HepG2 (cell line): ENCODE results near the gene POLR3GL. TPM values are rescaled to one million over a fixed set of nuclear protein-coding genes. Genes with fewer than 3 reads are reported as not detected.
"Not testable (repeated sequence)": the region's sequence is repeated elsewhere in the genome, so short reads cannot be mapped to it uniquely, and the experiment has no call there.

Experiments
- ATAC-seq: fragments of 200-7000 bp; cut with Tn5 transposase; 3 replicates; pipeline ENCODE4 v1.9.1; 2020; ENCODE audit warnings: mild to moderate bottlenecking, moderate library complexity
- BruUV-seq: library from RNA; stranded (reverse); fragments of 400-500 nt; replicated peaks from 2 replicates; lab custom pipeline; 2021; lab: Mats Ljungman, UMichigan
- CTCF ChIA-PET: fragments of 300-600 bp; formaldehyde crosslinking; extraction: SDS; loops from one replicate; lab custom pipeline; 2021; ENCODE audit warnings: low total read pairs, inconsistent platforms, low intra/inter-chr PET ratio; lab: Yijun Ruan, JAX
- POLR2A ChIA-PET: fragments of 350-600 bp; sonication (Branson Sonifier 250); formaldehyde crosslinking; loops from one replicate; lab custom pipeline; 2020; ENCODE audit warnings: antibody characterized with exemption, inconsistent platforms; lab: Yijun Ruan, JAX
- DNase-seq: peaks from one replicate; pipeline ENCODE4 v3.0.0-alpha.2; 2015; ENCODE audit warnings: low spot score
- FAIRE-seq: peaks from 3 replicates; lab custom pipeline; 2011; peaks lifted over from hg19 to GRCh38; lab: Jason Lieb, UNC
- H2AFZ ChIP-seq: one replicate; pipeline ENCODE4 v1.6.1; 2011; ENCODE audit warnings: low read length, inconsistent platforms
- H3K27ac ChIP-seq: fragments of 300-600 bp; 3 replicates; pipeline ENCODE4 v1.8.0; 2011; ENCODE audit warnings: mixed run types, mild to moderate bottlenecking, mixed read lengths, low read length, inconsistent platforms; ENCODE audit not compliant: insufficient read depth; ENCODE audit errors: extremely low read length
- H3K27me3 ChIP-seq, 2 experiments: fragments of 200-600 bp in 1 of 2; 2 replicates in 1 of 2; 3 replicates in 1 of 2; pipeline versions ENCODE4 v1.6.0 to v1.8.0; 2011; ENCODE audit warnings: low read length in 2 of 2, mild to moderate bottlenecking in 2 of 2, moderate library complexity in 2 of 2, inconsistent platforms in 1 of 2; ENCODE audit not compliant: insufficient read depth in 2 of 2, control insufficient read depth in 1 of 2
- H3K36me3 ChIP-seq, 2 experiments: fragments of 200-600 bp in 1 of 2; replicated peaks in 1 of 2; 2 replicates in 1 of 2; 3 replicates in 1 of 2; pipeline versions ENCODE4 v1.5.1 to v1.8.0; 2011; ENCODE audit warnings: low read length in 2 of 2, inconsistent platforms in 1 of 2; ENCODE audit not compliant: insufficient read depth in 2 of 2, control insufficient read depth in 1 of 2
- H3K4me1 ChIP-seq: 2 replicates; pipeline ENCODE4 v1.5.1; 2012; ENCODE audit warnings: low read length, inconsistent platforms; ENCODE audit not compliant: insufficient read depth
- H3K4me2 ChIP-seq: 2 replicates; pipeline ENCODE4 v1.6.0; 2011; ENCODE audit warnings: low read depth, low read length, inconsistent platforms
- H3K4me3 ChIP-seq, 3 experiments: fragments of 200-600 bp in 1 of 3; sonication (generic), shearing (Covaris generic) in 1 of 3; replicated peaks in 1 of 3; 2 replicates each; pipeline ENCODE4 v1.5.1; 2011 to 2016; ENCODE audit warnings: low read length in 3 of 3, inconsistent platforms in 2 of 3, low read depth in 2 of 3, mild to moderate bottlenecking in 2 of 3, control low read depth in 1 of 3, mixed read lengths in 1 of 3; ENCODE audit not compliant: insufficient read depth in 1 of 3
- H3K79me2 ChIP-seq: one replicate; pipeline ENCODE4 v1.6.1; 2011; ENCODE audit warnings: low read length, inconsistent platforms; ENCODE audit not compliant: insufficient read depth
- H3K9ac ChIP-seq: 2 replicates; pipeline ENCODE4 v1.6.0; 2011; ENCODE audit warnings: mild to moderate bottlenecking, low read depth, low read length, inconsistent platforms; ENCODE audit not compliant: insufficient read depth
- H3K9me3 ChIP-seq: 2 replicates; pipeline ENCODE4 v1.5.1; 2012; ENCODE audit warnings: mild to moderate bottlenecking, low read length
- H4K20me1 ChIP-seq: 2 replicates; pipeline ENCODE4 v1.6.0; 2011; ENCODE audit warnings: inconsistent platforms, mild to moderate bottlenecking, low read length, moderate library complexity; ENCODE audit not compliant: insufficient read depth
- DNMT3B ChIP-seq: conservative IDR thresholded peaks from 2 replicates; pipeline ENCODE4 v1.6.1; 2016; ENCODE audit warnings: missing biosample characterization, control low read depth
- WGBS: methylation state at CpG from one replicate; pipeline ENCODE4 v1.1.6; 2017; ENCODE audit warnings: low lambda C conversion rate; 5-methylcytosine and 5-hydroxymethylcytosine counted together
- in situ Hi-C: cut with HindIII; loops from 2 replicates; pipeline ENCODE4 v1.10.0; 2017; ENCODE audit warnings: low pct_unique_long_range_greater_than_20kb; ENCODE audit not compliant: extremely low pct_ligation_motif_present
- intact Hi-C: fragments of 100-400 bp; cut with micrococcal nuclease; formaldehyde crosslinking; loops from one replicate; pipeline ENCODE4 v1.10.0; 2022; ENCODE audit not compliant: unreplicated experiment
- polyA plus RNA-seq, 8 experiments: library from polyadenylated mRNA; depleted of rRNA in 3 of 8; stranded (reverse) in 7 of 8; unstranded in 1 of 8; fragments of >200 nt; fragmentation: Illumina TruSeq in 4 of 8; extraction: Trizol in 4 of 8; gene quantifications; 2 replicates each; pipeline versions ENCODE4 v1.2.1 to v1.2.3, GENCODE V29; 2011 to 2016; ENCODE audit warnings: low read depth in 4 of 8, missing spikeins in 1 of 8, mixed read lengths in 1 of 8; ENCODE audit not compliant: insufficient read depth in 1 of 8
- total RNA-seq, 5 experiments: library from RNA; depleted of rRNA; stranded (reverse); fragments of >200 nt; fragmentation: Illumina TruSeq; extraction: Trizol; gene quantifications; 2 replicates each; pipeline ENCODE4 v1.2.3, GENCODE V29; 2016; ENCODE audit warnings: low read depth in 1 of 5
- TF ChIP-seq, protein P1 (sequence below): sonication (generic); formaldehyde crosslinking; IDR thresholded peaks from 2 replicates; pipeline ENCODE4 v1.9.0; 2022; ENCODE audit warnings: missing genetic modification reagents, mild to moderate bottlenecking, borderline replicate concordance

Gene POLR3GL
- total and polyA plus RNA-seq, 2 of the 13 experiments (the other 11 are each of a cell fraction or from before 2014, with no cell fraction given): 11.5 to 12.4 TPM

GRCh38 chr1:145918992-145919939, 45.2 kb upstream of the POLR3GL start (continued):
- TF ChIP-seq, protein P1, sequence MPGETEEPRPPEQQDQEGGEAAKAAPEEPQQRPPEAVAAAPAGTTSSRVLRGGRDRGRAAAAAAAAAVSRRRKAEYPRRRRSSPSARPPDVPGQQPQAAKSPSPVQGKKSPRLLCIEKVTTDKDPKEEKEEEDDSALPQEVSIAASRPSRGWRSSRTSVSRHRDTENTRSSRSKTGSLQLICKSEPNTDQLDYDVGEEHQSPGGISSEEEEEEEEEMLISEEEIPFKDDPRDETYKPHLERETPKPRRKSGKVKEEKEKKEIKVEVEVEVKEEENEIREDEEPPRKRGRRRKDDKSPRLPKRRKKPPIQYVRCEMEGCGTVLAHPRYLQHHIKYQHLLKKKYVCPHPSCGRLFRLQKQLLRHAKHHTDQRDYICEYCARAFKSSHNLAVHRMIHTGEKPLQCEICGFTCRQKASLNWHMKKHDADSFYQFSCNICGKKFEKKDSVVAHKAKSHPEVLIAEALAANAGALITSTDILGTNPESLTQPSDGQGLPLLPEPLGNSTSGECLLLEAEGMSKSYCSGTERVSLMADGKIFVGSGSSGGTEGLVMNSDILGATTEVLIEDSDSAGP (CRISPR knock-in tag): peak; percentile 76; the same call in 1 of the 2 replicates
- TF ChIP-seq DNMT3B (CRISPR knock-in tag): no peak

- BruUV-seq, H4K20me1 ChIP-seq, H3K36me3 ChIP-seq, ATAC-seq, H3K4me3 ChIP-seq, H3K9me3 ChIP-seq, in situ Hi-C loops, H3K27ac ChIP-seq, H3K4me2 ChIP-seq, H3K27me3 ChIP-seq, H3K9ac ChIP-seq, H2AFZ ChIP-seq, FAIRE-seq, H3K79me2 ChIP-seq, intact Hi-C loops, DNase-seq, CTCF ChIA-PET: not testable (repeated sequence)
- WGBS: 88% methylated on average over 4 of the region's 4 CpGs
- POLR2A ChIA-PET: interaction anchor here (3.4 kb wide), 1 partner anchor 61 kb away, joined by 25 read pairs; the partner anchor contains the start of gene PIAS3
- peaks cover 18% of the 10 kb centered on the region for H3K4me1 ChIP-seq
Measured at GRCh38 chr1:145920297-145920696, 44.2 kb upstream of the POLR3GL start.
